Stomach smooth muscle (tissue), 2 donors: ENCODE data around the gene PCNT.

Source experiments
- H3K27ac ChIP-seq: one replicate; pipeline ENCODE4 v1.7.0; 2013; ENCODE audit warnings: mild to moderate bottlenecking, low read length, inconsistent platforms
- H3K27me3 ChIP-seq, 2 donors: one replicate each; pipeline ENCODE4 v1.7.0; 2013; ENCODE audit warnings: low read length in 2 of 2; ENCODE audit not compliant: insufficient read depth in 2 of 2, control insufficient read depth in 1 of 2
- H3K36me3 ChIP-seq, 2 donors: one replicate each; pipeline ENCODE4 v1.7.0; 2013; ENCODE audit warnings: low read length in 2 of 2; ENCODE audit not compliant: control insufficient read depth in 2 of 2, insufficient read depth in 2 of 2
- H3K4me1 ChIP-seq: one replicate; pipeline ENCODE4 v1.7.0; 2013; ENCODE audit warnings: low read length; ENCODE audit not compliant: control insufficient read depth, insufficient read depth
- H3K4me3 ChIP-seq, 2 donors: one replicate each; pipeline ENCODE4 v1.7.0; 2013; ENCODE audit warnings: low read length in 2 of 2
- H3K9ac ChIP-seq, 2 donors: one replicate each; pipeline ENCODE4 v1.7.0; 2013; ENCODE audit warnings: low read length in 2 of 2, mild to moderate bottlenecking in 1 of 2
- H3K9me3 ChIP-seq, 2 donors: one replicate each; pipeline ENCODE4 v1.7.0; 2013; ENCODE audit warnings: low read length in 2 of 2; ENCODE audit not compliant: control insufficient read depth in 2 of 2
- donor health status: healthy.
- donor health status: Pancreatic carcinoma.

Gene PCNT

DNA sequence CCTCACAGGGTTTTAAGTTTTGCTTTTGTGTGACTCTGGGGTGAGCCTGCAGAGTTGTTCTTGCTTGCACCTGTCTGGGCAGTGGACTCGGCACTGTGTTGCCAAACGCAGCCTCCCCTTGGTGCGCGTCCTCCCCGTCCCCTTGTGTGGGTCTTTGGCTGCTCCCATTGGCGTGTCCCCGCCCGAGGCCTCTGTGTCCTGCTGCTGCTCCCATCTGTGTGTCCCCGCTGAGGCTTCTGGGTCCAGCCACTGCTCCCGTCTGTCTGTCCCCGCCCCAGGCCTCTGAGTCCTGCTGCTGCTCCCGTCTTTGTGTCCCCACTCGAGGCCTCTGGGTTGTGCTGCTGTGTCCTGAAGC lies 62.8 kb downstream of the PCNT start:
- no peaks in the 10 kb centered on the region for H3K4me1 ChIP-seq
- no peaks in the 10 kb centered on the region for H3K9me3 ChIP-seq
- no peak overlapping the region for H3K4me3 ChIP-seq
- peaks cover 7 to 29% of the 10 kb centered on the region in 2 donors for H3K36me3 ChIP-seq
- H3K27ac ChIP-seq: no peak overlapping the region
- no peaks in the 10 kb centered on the region for H3K27me3 ChIP-seq
- no peak overlapping the region for H3K9ac ChIP-seq

DNA sequence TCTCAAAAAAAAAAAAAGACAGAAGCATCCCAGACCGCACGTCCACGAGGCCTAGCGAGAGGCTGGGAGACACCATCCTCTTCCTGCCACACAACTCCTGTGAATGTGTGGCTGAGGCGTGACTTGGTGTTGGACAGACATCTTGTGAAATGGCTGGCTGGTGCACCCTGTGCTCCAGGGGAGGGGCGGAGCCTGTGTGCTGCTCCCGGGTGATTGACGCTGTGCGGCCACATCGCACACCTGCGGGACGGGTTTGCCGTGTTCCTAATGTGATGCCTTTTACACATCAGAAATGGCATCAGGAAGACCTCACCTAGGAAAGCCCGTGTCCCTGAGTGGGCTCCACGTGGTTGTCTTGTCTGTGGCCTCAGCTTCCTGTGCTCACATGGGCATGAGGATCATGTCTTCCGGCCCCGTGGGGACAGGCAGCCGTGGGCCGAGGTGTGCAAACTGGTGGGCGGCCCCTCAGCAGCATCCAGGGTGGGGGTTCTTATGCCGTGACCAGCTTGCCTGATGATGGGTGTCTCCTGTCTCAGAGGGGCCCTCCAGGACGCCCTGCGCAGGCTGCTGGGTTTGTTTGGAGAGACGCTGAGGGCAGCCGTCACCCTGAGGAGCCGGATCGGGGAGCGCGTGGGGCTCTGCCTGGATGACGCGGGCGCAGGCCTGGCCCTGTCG lies 64.4 kb downstream of the PCNT start:
- peaks cover 7 to 30% of the 10 kb centered on the region in 2 donors for H3K36me3 ChIP-seq
- H3K4me1 ChIP-seq: peaks cover 4% of the 10 kb centered on the region
- no peak overlapping the region for H3K27ac ChIP-seq
- no peak overlapping the region for H3K9ac ChIP-seq
- H3K9me3 ChIP-seq: no peaks in the 10 kb centered on the region
- no peak overlapping the region for H3K4me3 ChIP-seq
- H3K27me3 ChIP-seq: no peaks in the 10 kb centered on the region

DNA sequence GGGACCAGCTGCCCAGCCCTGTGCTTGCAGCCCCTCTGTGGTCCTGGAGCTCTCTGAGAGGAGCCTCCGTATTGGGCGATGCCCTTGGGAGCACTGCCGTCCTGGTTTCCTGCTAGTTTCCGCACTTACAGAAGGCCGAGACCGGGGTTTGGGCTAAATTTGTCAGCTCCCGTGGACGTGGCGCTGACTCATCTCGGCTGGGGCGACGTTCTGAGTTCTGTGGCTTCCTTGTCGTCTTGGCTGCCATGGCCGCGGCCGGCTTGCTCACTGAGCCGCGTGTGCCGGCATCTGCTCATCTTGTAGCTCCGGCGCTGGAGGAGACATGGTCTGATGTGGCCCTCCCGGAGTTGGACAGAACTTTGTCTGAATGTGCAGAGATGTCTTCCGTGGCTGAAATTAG lies 64.9 kb downstream of the PCNT start:
- no peak overlapping the region for H3K27ac ChIP-seq
- no peaks in the 10 kb centered on the region for H3K27me3 ChIP-seq
- no peaks in the 10 kb centered on the region for H3K9me3 ChIP-seq
- no peak overlapping the region for H3K4me3 ChIP-seq
- peaks cover 5% of the 10 kb centered on the region for H3K4me1 ChIP-seq
- H3K9ac ChIP-seq: no peak overlapping the region
- peaks cover 8 to 30% of the 10 kb centered on the region in 2 donors for H3K36me3 ChIP-seq

- no peak overlapping the region for H3K27ac ChIP-seq
- no peaks in the 10 kb centered on the region for H3K27me3 ChIP-seq
- H3K4me3 ChIP-seq: no peak overlapping the region
- peaks cover 7 to 24% of the 10 kb centered on the region in 2 donors for H3K36me3 ChIP-seq
- no peak overlapping the region for H3K9ac ChIP-seq
- H3K4me1 ChIP-seq: peaks cover 5% of the 10 kb centered on the region
- no peaks in the 10 kb centered on the region for H3K9me3 ChIP-seq
These were observed 66.9 kb downstream of the PCNT start for GRCh38 chr21:46390603-46391545.

DNA sequence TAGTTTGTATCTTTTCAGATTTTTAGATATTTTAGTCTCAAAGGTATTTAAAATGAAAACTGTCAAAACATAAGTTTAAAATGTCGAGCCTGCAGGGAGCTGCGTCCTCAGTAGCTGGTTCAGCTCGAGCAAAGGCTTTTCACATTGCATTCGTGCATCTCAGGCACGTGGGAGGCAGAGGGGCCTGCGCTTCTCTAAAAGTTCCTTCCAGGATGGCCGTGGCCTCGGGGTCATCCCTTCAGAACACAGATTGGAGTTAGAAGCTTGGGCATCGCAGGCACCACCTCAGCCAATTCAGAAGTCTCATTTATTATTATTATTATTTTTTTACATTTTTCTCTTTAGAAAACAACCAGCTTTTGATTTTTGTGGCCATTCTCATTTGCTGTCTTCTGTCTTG lies 67.8 kb downstream of the PCNT start:
- Histone ChIP-seq H3K4me1 (peaks cover 5% of the 10 kb centered on the region), H3K36me3 (peaks cover 7 to 21% of the 10 kb centered on the region in 2 donors), H3K9ac (no peak overlapping the region), H3K9me3 (no peaks in the 10 kb centered on the region), H3K27ac (no peak overlapping the region), H3K4me3 (no peak overlapping the region), H3K27me3 (no peaks in the 10 kb centered on the region)

GRCh38 chr21:46392921-46393320 lies 69.0 kb downstream of the PCNT start:
- no peak overlapping the region for H3K4me3 ChIP-seq
- H3K36me3 ChIP-seq: peaks cover 9 to 30% of the 10 kb centered on the region in 2 donors
- H3K27me3 ChIP-seq: no peaks in the 10 kb centered on the region
- peaks cover 5% of the 10 kb centered on the region for H3K4me1 ChIP-seq
- H3K9me3 ChIP-seq: no peaks in the 10 kb centered on the region
- H3K27ac ChIP-seq: no peak overlapping the region
- no peak overlapping the region for H3K9ac ChIP-seq

DNA sequence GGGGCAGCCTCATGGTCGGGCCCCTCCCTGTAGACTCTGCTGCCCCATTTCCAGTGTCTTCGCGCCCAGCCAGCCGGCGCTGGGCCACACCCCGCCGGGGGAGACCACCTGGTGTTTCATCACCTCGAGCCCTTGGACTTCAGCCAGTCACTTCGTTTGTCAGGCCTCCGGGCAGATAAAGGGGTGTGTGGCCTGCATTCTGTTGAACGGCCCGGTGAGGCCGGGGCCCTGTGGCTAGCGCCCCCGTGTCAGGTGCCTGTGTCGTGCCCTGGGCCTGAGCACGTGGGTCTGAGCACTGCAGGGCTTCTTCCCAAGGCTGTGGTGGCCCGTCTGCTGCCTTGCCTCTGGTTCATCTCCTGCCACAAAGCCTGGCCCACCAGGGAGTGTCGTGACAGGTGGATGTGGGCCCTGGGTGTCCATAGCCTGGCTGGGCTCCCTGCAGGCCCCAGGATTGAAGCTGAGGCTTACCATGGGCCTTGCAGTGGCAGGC lies 69.5 kb downstream of the PCNT start:
- no peak overlapping the region for H3K27ac ChIP-seq
- H3K27me3 ChIP-seq: no peaks in the 10 kb centered on the region
- peaks cover 5% of the 10 kb centered on the region for H3K4me1 ChIP-seq
- H3K9ac ChIP-seq: no peak overlapping the region
- H3K36me3 ChIP-seq: peaks cover 10 to 33% of the 10 kb centered on the region in 2 donors
- no peak overlapping the region for H3K4me3 ChIP-seq
- no peaks in the 10 kb centered on the region for H3K9me3 ChIP-seq

DNA sequence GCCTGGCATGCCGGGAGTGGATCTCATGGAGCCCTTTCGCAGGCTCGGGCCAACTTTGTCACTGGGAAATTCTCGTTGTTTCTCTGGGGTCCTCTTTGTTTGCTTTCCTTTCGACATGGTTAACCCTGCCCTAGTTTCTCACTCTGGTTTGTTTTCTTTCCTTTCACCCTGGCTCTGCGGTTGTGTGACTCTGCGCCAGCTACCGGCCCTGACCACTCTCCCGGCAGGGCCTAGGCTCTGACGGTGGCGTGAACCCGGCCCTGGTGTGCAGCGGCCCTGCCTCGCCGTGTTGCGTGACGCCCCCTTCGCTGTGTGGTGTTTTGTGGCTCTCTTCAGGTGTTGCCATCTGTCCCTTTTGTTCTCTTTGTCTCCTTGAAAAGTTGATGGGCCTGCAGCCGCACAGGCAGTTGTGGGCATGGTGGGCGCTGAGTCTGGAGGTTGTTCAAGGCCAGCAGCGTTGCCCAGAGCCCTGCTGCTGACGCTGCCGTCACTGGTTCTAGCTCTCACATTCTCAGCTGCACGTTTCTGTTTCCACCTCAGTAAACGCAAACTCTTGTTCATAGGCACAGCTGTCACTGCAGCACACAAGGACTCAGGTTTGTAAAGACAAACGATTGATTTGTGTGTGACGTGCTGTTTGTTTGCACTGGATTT lies 70.1 kb downstream of the PCNT start:
- Histone ChIP-seq H3K36me3 (peaks cover 10 to 31% of the 10 kb centered on the region in 2 donors), H3K9me3 (no peaks in the 10 kb centered on the region), H3K4me3 (no peak overlapping the region), H3K27me3 (no peaks in the 10 kb centered on the region), H3K9ac (no peak overlapping the region), H3K4me1 (peaks cover 5% of the 10 kb centered on the region), H3K27ac (no peak overlapping the region)

DNA sequence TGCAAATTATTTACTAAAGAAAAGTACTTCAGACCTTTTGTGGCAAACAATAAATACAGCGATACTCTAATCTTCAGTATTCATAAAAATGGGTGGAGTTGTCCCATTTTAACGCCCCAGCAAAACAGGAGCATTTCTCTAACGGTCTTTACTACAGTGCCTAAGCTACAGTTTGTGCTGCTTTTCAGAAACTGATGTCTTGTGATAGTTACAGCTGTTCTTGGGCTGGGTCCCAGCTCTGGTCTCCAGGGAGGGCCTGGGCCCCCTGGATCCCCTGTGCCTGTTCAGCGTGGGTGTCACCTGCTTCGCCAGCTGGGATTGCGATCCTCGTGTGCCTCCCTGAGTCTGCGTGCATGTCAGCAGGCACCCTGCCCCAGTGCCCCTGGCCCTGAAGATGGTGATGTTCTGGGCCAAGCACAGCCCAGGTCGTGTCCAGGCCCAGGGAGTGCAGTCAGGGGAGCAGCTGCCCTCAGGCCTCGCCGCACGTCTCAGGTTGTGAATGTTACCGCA lies 70.7 kb downstream of the PCNT start:
- H3K36me3 ChIP-seq: peaks cover 11 to 34% of the 10 kb centered on the region in 2 donors
- H3K4me3 ChIP-seq: no peak overlapping the region
- no peaks in the 10 kb centered on the region for H3K9me3 ChIP-seq
- no peak overlapping the region for H3K9ac ChIP-seq
- no peaks in the 10 kb centered on the region for H3K27me3 ChIP-seq
- H3K27ac ChIP-seq: no peak overlapping the region
- H3K4me1 ChIP-seq: peaks cover 5% of the 10 kb centered on the region

GRCh38 chr21:46397211-46397905 lies 73.4 kb downstream of the PCNT start:
- Histone ChIP-seq H3K36me3 (peaks cover 15 to 38% of the 10 kb centered on the region in 2 donors), H3K27ac (no peak overlapping the region), H3K4me3 (no peak overlapping the region), H3K4me1 (peaks cover 5% of the 10 kb centered on the region), H3K9ac (no peak overlapping the region), H3K27me3 (no peaks in the 10 kb centered on the region), H3K9me3 (no peaks in the 10 kb centered on the region)
